Embryonic facial prominence (tissue), 1 donor: ENCODE measurements around the gene BTBD18.

Experiments used
- DNase-seq: peaks from one replicate; pipeline ENCODE4 v3.0.0-alpha.2; 2016; ENCODE audit errors: extremely low spot score

BTBD18 gene

GRCh38 chr11:57775491-57775890 is 23.9 kb upstream of the BTBD18 start:
- no peak for DNase-seq

GRCh38 chr11:57773026-57773598 is 21.5 kb upstream of the BTBD18 start:
- DNase-seq, result no peak

- DNase-seq, result no peak
Measured at GRCh38 chr11:57772562-57772961, 20.9 kb upstream of the BTBD18 start.

GRCh38 chr11:57771365-57771764 is 19.7 kb upstream of the BTBD18 start:
- DNase-seq, result no peak

GRCh38 chr11:57770793-57771192 is 19.2 kb upstream of the BTBD18 start:
- no peak for DNase-seq

GRCh38 chr11:57764972-57765371 is 13.4 kb upstream of the BTBD18 start:
- DNase-seq, result no peak

GRCh38 chr11:57764566-57764965 is 12.9 kb upstream of the BTBD18 start:
- DNase-seq, result no peak

GRCh38 chr11:57764021-57764420 is 12.4 kb upstream of the BTBD18 start:
- DNase-seq, result no peak

GRCh38 chr11:57763568-57763967 is 11.9 kb upstream of the BTBD18 start:
- DNase-seq, result no peak

GRCh38 chr11:57762235-57762861 is 10.7 kb upstream of the BTBD18 start:
- DNase-seq, result no peak

GRCh38 chr11:57761301-57762234 is 9.9 kb upstream of the BTBD18 start, which contains the start of gene CTNND1:
Gene CTNND1, plus strand, starts transcription at chr11:57761802. Its CDS starts 29,677 bp downstream, at chr11:57791479.
- DNase-seq, result peak; percentile 99

GRCh38 chr11:57758174-57758573 is 6.6 kb upstream of the BTBD18 start:
- no peak for DNase-seq

- DNase-seq, result no peak
Measured at GRCh38 chr11:57752954-57753353, 1.3 kb upstream of the BTBD18 start.

GRCh38 chr11:57751176-57751575 is 443 bp downstream of the BTBD18 start:
- DNase-seq, result no peak

GRCh38 chr11:57746920-57747319 is 4.7 kb downstream of the BTBD18 start:
- no peak for DNase-seq

- DNase-seq, result no peak
Measured at GRCh38 chr11:57745206-57745605, 6.4 kb downstream of the BTBD18 start.

- DNase-seq, result no peak
Measured at GRCh38 chr11:57744357-57744756, 7.3 kb downstream of the BTBD18 start.

- no peak for DNase-seq
Measured at GRCh38 chr11:57742087-57742452, 9.5 kb downstream of the BTBD18 start.

- peak; percentile 93 for DNase-seq
Measured at GRCh38 chr11:57741132-57742086, 10.2 kb downstream of the BTBD18 start, which contains the start of gene SELENOH. Gene SELENOH, plus strand, starts transcription at chr11:57741491. Its CDS starts 105 bp downstream, at chr11:57741596.

- no peak for DNase-seq
Measured at GRCh38 chr11:57735619-57736298, 15.9 kb downstream of the BTBD18 start.

GRCh38 chr11:57732661-57733060 is 19.0 kb downstream of the BTBD18 start:
- no peak for DNase-seq
